Measurements from ENCODE around the gene APOBEC3A. TPM values are rescaled to one million over a fixed set of nuclear protein-coding genes. Genes with fewer than 3 reads are reported as not detected.
"Not testable (repeated sequence)": the region's sequence is repeated elsewhere in the genome, so short reads cannot be mapped to it uniquely, and the experiment has no call there.

APOBEC3A gene
- total RNA-seq, 1 experiment from 2014 or later = not detected

DNA sequence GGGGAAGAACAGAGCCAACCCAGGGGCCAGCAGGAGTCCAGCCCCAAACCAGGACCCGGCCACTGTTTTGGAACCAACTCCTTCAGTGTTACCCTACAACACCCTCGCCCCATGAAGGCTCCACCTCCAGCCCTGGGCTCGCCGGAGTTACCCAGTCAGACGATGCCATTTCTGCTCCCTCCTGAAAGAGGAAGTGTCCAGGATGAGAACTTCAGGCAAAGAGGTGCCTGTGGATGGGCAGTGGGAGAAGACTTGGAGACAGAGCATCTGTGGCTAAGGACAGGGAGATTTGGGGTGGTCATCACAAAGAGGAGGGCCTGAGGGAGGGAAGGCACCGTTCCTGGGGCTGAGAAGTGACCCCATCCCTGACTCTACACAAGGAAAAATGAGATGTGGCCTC lies 38.7 kb downstream of the APOBEC3A start:
- Mint-ChIP-seq H3K27ac (ENCODE audit: low read depth, unreplicated experiment) (no peak overlapping the region), H3K4me3 (ENCODE audit: unreplicated experiment) (no peak overlapping the region), H3K27me3 (ENCODE audit: insufficient read depth, unreplicated experiment) (peaks cover 54% of the 10 kb centered on the region), H3K4me1 (ENCODE audit: insufficient read depth, unreplicated experiment) (no peaks in the 10 kb centered on the region), H3K36me3 (ENCODE audit: insufficient read depth, unreplicated experiment) (no peaks in the 10 kb centered on the region), H3K9me3 (ENCODE audit: unreplicated experiment) (peaks cover 7% of the 10 kb centered on the region)
- no TSS peak for BruUV-seq (replicated peaks)
- no peak for DNase-seq (ENCODE audit: unreplicated experiment)
- ChIA-PET POLR2A (no interaction called here), CTCF (interaction anchor here (0.8 kb wide), 1 partner anchor 127 kb away, joined by 3 read pairs; no protein-coding TSS in a partner anchor)
- intact Hi-C loops (cut with micrococcal nuclease) = no loop called here
- TF ChIP-seq, protein P1, sequence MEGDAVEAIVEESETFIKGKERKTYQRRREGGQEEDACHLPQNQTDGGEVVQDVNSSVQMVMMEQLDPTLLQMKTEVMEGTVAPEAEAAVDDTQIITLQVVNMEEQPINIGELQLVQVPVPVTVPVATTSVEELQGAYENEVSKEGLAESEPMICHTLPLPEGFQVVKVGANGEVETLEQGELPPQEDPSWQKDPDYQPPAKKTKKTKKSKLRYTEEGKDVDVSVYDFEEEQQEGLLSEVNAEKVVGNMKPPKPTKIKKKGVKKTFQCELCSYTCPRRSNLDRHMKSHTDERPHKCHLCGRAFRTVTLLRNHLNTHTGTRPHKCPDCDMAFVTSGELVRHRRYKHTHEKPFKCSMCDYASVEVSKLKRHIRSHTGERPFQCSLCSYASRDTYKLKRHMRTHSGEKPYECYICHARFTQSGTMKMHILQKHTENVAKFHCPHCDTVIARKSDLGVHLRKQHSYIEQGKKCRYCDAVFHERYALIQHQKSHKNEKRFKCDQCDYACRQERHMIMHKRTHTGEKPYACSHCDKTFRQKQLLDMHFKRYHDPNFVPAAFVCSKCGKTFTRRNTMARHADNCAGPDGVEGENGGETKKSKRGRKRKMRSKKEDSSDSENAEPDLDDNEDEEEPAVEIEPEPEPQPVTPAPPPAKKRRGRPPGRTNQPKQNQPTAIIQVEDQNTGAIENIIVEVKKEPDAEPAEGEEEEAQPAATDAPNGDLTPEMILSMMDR (IDR thresholded peaks at IDR 0.05; ENCODE audit: unreplicated experiment) = no peak

DNA sequence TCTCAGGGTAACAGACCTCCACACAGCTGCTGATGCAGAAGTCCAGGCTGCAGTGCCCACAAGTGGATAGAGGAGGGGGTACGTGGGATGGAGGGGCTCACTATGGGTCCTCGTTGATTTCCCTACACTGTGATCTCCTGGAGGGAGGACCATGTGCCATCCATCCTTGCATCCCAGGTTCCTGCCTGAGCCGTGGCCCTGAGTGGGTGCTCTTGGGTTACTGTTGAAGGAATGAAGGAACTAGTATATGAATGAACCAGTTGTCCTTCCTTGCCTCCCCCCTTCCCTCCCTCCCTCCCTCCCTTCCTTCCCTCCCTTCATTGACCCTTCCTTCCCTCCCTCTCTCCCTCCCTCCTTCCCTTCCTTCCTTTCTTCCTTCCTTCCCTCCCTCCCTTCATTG lies 40.1 kb downstream of the APOBEC3A start:
- no peak overlapping the region for H3K4me3 Mint-ChIP-seq (ENCODE audit: unreplicated experiment)
- BruUV-seq (replicated peaks) = no TSS peak
- ChIA-PET POLR2A (no interaction called here), CTCF (interaction anchor here (0.7 kb wide), 2 partner anchors 126 to 319 kb away, joined by 3 read pairs; no protein-coding TSS in a partner anchor)
- intact Hi-C loops (cut with micrococcal nuclease) = no loop called here
- no peak overlapping the region for H3K27ac Mint-ChIP-seq (ENCODE audit: low read depth, unreplicated experiment)
- peaks cover 54% of the 10 kb centered on the region for H3K27me3 Mint-ChIP-seq (ENCODE audit: insufficient read depth, unreplicated experiment)
- DNase-seq (ENCODE audit: unreplicated experiment) = no peak
- no peaks in the 10 kb centered on the region for H3K36me3 Mint-ChIP-seq (ENCODE audit: insufficient read depth, unreplicated experiment)
- TF ChIP-seq, protein P1 (IDR thresholded peaks at IDR 0.05; ENCODE audit: unreplicated experiment) = no peak
- H3K4me1 Mint-ChIP-seq (ENCODE audit: insufficient read depth, unreplicated experiment) = no peaks in the 10 kb centered on the region
- peaks cover 7% of the 10 kb centered on the region for H3K9me3 Mint-ChIP-seq (ENCODE audit: unreplicated experiment)

DNA sequence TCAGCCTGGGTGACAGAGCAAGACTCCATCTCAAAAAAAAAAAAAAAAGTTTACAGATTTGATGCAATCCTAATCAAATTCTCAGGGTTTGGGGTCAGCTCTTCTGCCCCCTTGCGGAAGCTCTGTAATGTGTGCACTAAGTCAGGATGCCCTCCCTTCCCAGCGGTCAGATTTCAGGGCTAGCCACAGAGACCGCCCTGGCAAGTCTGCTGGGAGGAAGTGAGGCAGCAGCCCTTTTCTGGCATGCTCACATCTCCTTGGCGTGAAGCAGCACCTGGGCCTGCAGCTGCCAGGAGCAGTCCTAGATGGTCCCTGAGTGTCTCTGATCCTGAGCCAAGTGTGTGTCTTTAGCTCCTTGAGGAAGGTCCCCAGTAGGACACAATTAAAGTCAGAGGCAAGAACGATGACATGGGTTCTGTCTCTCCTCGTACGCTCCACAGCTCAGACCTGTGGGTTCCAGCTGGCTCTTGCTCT lies 45.8 kb downstream of the APOBEC3A start:
- TF ChIP-seq, protein P1 (IDR thresholded peaks at IDR 0.05; ENCODE audit: unreplicated experiment) = peak; percentile 66
- no TSS peak for BruUV-seq (replicated peaks)
- intact Hi-C loops (cut with micrococcal nuclease) = loop anchor here (1.0 kb wide), 3 partner anchors 30 to 234 kb away; no protein-coding TSS in a partner anchor

DNA sequence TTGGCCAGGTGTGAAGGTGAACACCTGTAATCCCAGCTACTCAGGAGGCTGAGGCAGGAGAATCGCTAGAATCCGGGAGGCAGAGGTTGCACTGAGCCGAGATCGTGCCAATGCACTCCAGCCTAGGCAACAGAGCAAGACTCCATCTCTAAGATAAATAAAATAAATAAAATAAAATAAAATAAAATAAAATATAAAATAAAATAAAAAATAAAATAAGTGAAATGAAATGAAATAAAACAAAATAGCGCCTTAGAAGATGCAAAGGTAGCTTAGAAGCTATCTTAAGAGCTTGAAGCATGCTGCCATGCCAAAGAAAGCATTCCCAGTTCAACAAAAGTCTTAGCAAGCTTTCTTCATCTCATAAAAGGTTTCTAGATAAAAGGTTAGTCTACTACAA lies 49.8 kb downstream of the APOBEC3A start:
- ChIA-PET POLR2A (interaction anchor here (1.0 kb wide), 1 partner anchor 22 kb away, joined by 5 read pairs; no protein-coding TSS in a partner anchor), CTCF (interaction anchor here (0.7 to 5.8 kb wide), 6 partner anchors 9 to 137 kb away, joined by 3 to 65 read pairs (median 4); partner anchors contain the start of gene CBX6)
- TF ChIP-seq, protein P1 (IDR thresholded peaks at IDR 0.05; ENCODE audit: unreplicated experiment) = no peak
- Mint-ChIP-seq H3K36me3 (ENCODE audit: insufficient read depth, unreplicated experiment) (no peaks in the 10 kb centered on the region), H3K27me3 (ENCODE audit: insufficient read depth, unreplicated experiment) (no peaks in the 10 kb centered on the region), H3K4me3 (ENCODE audit: unreplicated experiment) (no peak overlapping the region), H3K4me1 (ENCODE audit: insufficient read depth, unreplicated experiment) (no peaks in the 10 kb centered on the region), H3K9me3 (ENCODE audit: unreplicated experiment) (no peaks in the 10 kb centered on the region), H3K27ac (ENCODE audit: low read depth, unreplicated experiment) (no peak overlapping the region)
- intact Hi-C loops (cut with micrococcal nuclease) = loop anchor here (1.0 to 5.0 kb wide), 2 partner anchors 115 to 310 kb away; partner anchors contain the start of gene RPL3
- DNase-seq (ENCODE audit: unreplicated experiment) = no peak
- BruUV-seq (replicated peaks) = no TSS peak

More for the DNA sequence above, 45.8 kb downstream of the APOBEC3A start:
- Mint-ChIP-seq H3K9me3 (ENCODE audit: unreplicated experiment) (peaks cover 3% of the 10 kb centered on the region), H3K27me3 (ENCODE audit: insufficient read depth, unreplicated experiment) (peaks cover 20% of the 10 kb centered on the region), H3K4me3 (ENCODE audit: unreplicated experiment) (no peak overlapping the region), H3K27ac (ENCODE audit: low read depth, unreplicated experiment) (no peak overlapping the region), H3K4me1 (ENCODE audit: insufficient read depth, unreplicated experiment) (no peaks in the 10 kb centered on the region), H3K36me3 (ENCODE audit: insufficient read depth, unreplicated experiment) (no peaks in the 10 kb centered on the region)
- ChIA-PET CTCF (interaction anchor here (0.7 to 5.8 kb wide), 16 partner anchors 10 to 1883 kb away, joined by 3 to 65 read pairs (median 4); partner anchors contain the start of gene CBX6), POLR2A (interaction anchor here (0.6 to 1.7 kb wide), 5 partner anchors 12 to 317 kb away, joined by 3 to 6 read pairs (median 3); partner anchors contain the start of genes APOBEC3C and RPL3)
- DNase-seq (ENCODE audit: unreplicated experiment) = peak; percentile 87

DNA sequence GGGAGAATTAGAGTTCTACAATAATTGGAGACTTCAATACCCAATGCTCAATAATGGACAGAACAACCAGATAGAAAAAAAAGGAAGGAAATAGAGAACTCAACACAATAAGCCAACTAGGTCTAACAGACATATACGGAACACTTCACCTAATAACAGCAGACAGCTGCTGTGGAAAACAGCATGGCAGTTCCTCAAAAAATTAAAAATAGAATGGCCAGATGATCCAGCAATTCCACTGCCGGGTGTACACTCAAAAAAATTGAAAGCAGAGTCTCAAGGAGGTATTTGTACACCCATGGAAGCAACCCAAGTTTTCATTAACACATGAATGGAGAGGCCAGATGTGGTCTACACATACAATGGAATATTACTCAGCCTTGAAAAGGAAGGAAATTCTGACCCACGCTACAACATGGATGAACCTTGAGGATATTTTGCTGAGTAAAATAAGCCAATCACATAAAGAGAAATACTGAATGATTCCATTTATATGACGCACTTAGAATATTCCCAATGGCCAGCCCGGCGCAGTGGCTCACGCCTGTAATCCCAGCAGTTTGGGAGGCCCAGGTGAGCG lies 51.0 kb downstream of the APOBEC3A start:
- POLR2A ChIA-PET; H3K4me1 Mint-ChIP-seq (ENCODE audit: insufficient read depth, unreplicated experiment); H3K27me3 Mint-ChIP-seq (ENCODE audit: insufficient read depth, unreplicated experiment); H3K36me3 Mint-ChIP-seq (ENCODE audit: insufficient read depth, unreplicated experiment); DNase-seq (ENCODE audit: unreplicated experiment); H3K27ac Mint-ChIP-seq (ENCODE audit: low read depth, unreplicated experiment); H3K9me3 Mint-ChIP-seq (ENCODE audit: unreplicated experiment); H3K4me3 Mint-ChIP-seq (ENCODE audit: unreplicated experiment); BruUV-seq (replicated peaks): not testable (repeated sequence)
- CTCF ChIA-PET = interaction anchor here (1.0 to 5.8 kb wide), 2 partner anchors 137 to 138 kb away, joined by 4 to 65 read pairs; partner anchors contain the start of gene CBX6
- intact Hi-C loops (cut with micrococcal nuclease) = loop anchor here (5.0 kb wide), 1 partner anchor 309 kb away; the partner anchor contains the start of gene RPL3

Data from MCF 10A (cell line).